Keratinocyte (primary cell): Measurements from ENCODE around the gene NUDT3.

Experiments used
- EZH2 ChIP-seq: IDR thresholded peaks from one replicate; pipeline ENCODE4 v1.6.1; 2012; ENCODE audit warnings: inconsistent platforms, mild to moderate bottlenecking, low read length, moderate library complexity
- TF ChIP-seq, protein P1 (sequence below), 3 experiments: IDR thresholded peaks in 1 of 3; conservative IDR thresholded peaks in 1 of 3; optimal IDR thresholded peaks in 1 of 3; 2 replicates in 2 of 3; 3 replicates in 1 of 3; pipeline versions ENCODE3 to v1.5.1; 2011; ENCODE audit warnings: low read length in 3 of 3, mild to moderate bottlenecking in 3 of 3, moderate library complexity in 2 of 3, control low read depth in 1 of 3, inconsistent platforms in 1 of 3; ENCODE audit not compliant: insufficient read depth in 2 of 3; ENCODE audit errors: extremely low read depth in 1 of 3

DNA sequence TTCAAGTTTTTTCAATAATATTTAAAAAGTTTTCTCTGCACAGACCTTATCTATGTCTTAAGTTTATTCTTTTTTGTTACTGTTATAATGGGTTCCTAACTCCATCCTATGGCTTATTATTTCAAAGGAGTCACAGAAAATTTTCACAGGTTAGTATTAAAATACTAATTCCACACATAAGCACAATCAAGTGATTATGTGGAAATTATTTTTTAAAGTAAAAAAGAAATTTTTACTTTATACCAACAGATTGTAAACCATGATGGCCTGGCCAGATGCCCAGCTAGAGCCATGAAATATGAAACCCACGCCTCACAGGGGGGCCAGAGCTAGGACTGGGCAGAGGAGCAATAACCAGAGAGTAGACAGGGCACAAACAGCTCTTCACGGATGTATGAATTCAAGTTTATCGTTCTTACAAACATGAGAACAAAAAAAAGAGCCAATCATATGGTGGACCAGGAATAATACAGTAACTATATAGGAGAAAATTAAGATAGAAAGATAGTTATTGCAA is 34.0 kb downstream of the NUDT3 start:
- TF ChIP-seq, protein P1, sequence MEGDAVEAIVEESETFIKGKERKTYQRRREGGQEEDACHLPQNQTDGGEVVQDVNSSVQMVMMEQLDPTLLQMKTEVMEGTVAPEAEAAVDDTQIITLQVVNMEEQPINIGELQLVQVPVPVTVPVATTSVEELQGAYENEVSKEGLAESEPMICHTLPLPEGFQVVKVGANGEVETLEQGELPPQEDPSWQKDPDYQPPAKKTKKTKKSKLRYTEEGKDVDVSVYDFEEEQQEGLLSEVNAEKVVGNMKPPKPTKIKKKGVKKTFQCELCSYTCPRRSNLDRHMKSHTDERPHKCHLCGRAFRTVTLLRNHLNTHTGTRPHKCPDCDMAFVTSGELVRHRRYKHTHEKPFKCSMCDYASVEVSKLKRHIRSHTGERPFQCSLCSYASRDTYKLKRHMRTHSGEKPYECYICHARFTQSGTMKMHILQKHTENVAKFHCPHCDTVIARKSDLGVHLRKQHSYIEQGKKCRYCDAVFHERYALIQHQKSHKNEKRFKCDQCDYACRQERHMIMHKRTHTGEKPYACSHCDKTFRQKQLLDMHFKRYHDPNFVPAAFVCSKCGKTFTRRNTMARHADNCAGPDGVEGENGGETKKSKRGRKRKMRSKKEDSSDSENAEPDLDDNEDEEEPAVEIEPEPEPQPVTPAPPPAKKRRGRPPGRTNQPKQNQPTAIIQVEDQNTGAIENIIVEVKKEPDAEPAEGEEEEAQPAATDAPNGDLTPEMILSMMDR (optimal IDR thresholded peaks at IDR 0.05 in 1 of 3, IDR thresholded peaks at IDR 0.05 in 1 of 3, conservative IDR thresholded peaks at IDR 0.05 in 1 of 3; ENCODE audit: extremely low read depth in 1 of 3, insufficient read depth in 2 of 3, low read length in 3 of 3) = no peak
- no peak for TF ChIP-seq EZH2
